Measurements from ENCODE around the gene BYSL.

The BYSL gene

GRCh38 chr6:41965429-41966213 is 44.3 kb downstream of the BYSL start:
- no peak for DNase-seq (ENCODE audit: low spot score)
- Histone ChIP-seq H3K4me1 (ENCODE audit: insufficient read depth, poor library complexity, severe bottlenecking) (peaks cover 27% of the 10 kb centered on the region), H3K27ac (ENCODE audit: poor library complexity, severe bottlenecking) (peak overlapping the region; percentile 79), H3K36me3 (ENCODE audit: low read depth) (no peaks in the 10 kb centered on the region), H3K9me3 (ENCODE audit: severe bottlenecking) (no peaks in the 10 kb centered on the region), H3K27me3 (ENCODE audit: insufficient read depth, poor library complexity, severe bottlenecking) (no peaks in the 10 kb centered on the region), H3K4me3 (ENCODE audit: severe bottlenecking) (no peak overlapping the region)
- TF ChIP-seq CTCF (IDR thresholded peaks at IDR 0.05; ENCODE audit: poor library complexity, severe bottlenecking): no peak
- ATAC-seq (ENCODE audit: low read depth): no peak

GRCh38 chr6:41966214-41966920 is 45.1 kb downstream of the BYSL start:
- Histone ChIP-seq H3K27ac (ENCODE audit: poor library complexity, severe bottlenecking) (peak overlapping the region; percentile 79), H3K27me3 (ENCODE audit: insufficient read depth, poor library complexity, severe bottlenecking) (no peaks in the 10 kb centered on the region), H3K9me3 (ENCODE audit: severe bottlenecking) (no peaks in the 10 kb centered on the region), H3K4me3 (ENCODE audit: severe bottlenecking) (no peak overlapping the region), H3K4me1 (ENCODE audit: insufficient read depth, poor library complexity, severe bottlenecking) (peaks cover 31% of the 10 kb centered on the region), H3K36me3 (ENCODE audit: low read depth) (no peaks in the 10 kb centered on the region)
- no peak for DNase-seq (ENCODE audit: low spot score)
- no peak for TF ChIP-seq CTCF (IDR thresholded peaks at IDR 0.05; ENCODE audit: poor library complexity, severe bottlenecking)
- ATAC-seq (ENCODE audit: low read depth): no peak

GRCh38 chr6:41966961-41967311 is 45.6 kb downstream of the BYSL start:
- Histone ChIP-seq H3K27me3 (ENCODE audit: insufficient read depth, poor library complexity, severe bottlenecking) (no peaks in the 10 kb centered on the region), H3K4me3 (ENCODE audit: severe bottlenecking) (no peak overlapping the region), H3K4me1 (ENCODE audit: insufficient read depth, poor library complexity, severe bottlenecking) (peaks cover 31% of the 10 kb centered on the region), H3K36me3 (ENCODE audit: low read depth) (no peaks in the 10 kb centered on the region), H3K9me3 (ENCODE audit: severe bottlenecking) (no peaks in the 10 kb centered on the region), H3K27ac (ENCODE audit: poor library complexity, severe bottlenecking) (peak overlapping the region; percentile 79)
- TF ChIP-seq CTCF (IDR thresholded peaks at IDR 0.05; ENCODE audit: poor library complexity, severe bottlenecking): no peak
- DNase-seq (ENCODE audit: low spot score) (no peak), ATAC-seq (ENCODE audit: low read depth) (peak; percentile 82)

GRCh38 chr6:41967312-41968287 is 46.3 kb downstream of the BYSL start:
- H3K9me3 ChIP-seq (ENCODE audit: severe bottlenecking): no peaks in the 10 kb centered on the region
- no peaks in the 10 kb centered on the region for H3K36me3 ChIP-seq (ENCODE audit: low read depth)
- H3K4me1 ChIP-seq (ENCODE audit: insufficient read depth, poor library complexity, severe bottlenecking): peaks cover 31% of the 10 kb centered on the region
- H3K4me3 ChIP-seq (ENCODE audit: severe bottlenecking): no peak overlapping the region
- peak overlapping the region; percentile 79 for H3K27ac ChIP-seq (ENCODE audit: poor library complexity, severe bottlenecking)
- TF ChIP-seq CTCF (IDR thresholded peaks at IDR 0.05; ENCODE audit: poor library complexity, severe bottlenecking): no peak
- no peaks in the 10 kb centered on the region for H3K27me3 ChIP-seq (ENCODE audit: insufficient read depth, poor library complexity, severe bottlenecking)
- ATAC-seq (ENCODE audit: low read depth) (peak; percentile 71), DNase-seq (ENCODE audit: low spot score) (no peak)

All from RWPE2 (cell line).